LNCaP clone FGC (cell line): ENCODE data around the gene ANKZF1.

ENCODE experiments used
- DNase-seq: peaks from one replicate; pipeline ENCODE4 v3.0.0-alpha.2; 2011; ENCODE audit warnings: low read depth
- H3K4me3 ChIP-seq: 2 replicates; pipeline ENCODE4 v1.5.1; 2011; ENCODE audit warnings: mild to moderate bottlenecking, low read depth, low read length, control low read depth
- TF ChIP-seq, protein P1 (sequence below): IDR thresholded peaks from 2 replicates; pipeline ENCODE4 v1.5.1; 2012; ENCODE audit warnings: mild to moderate bottlenecking; ENCODE audit not compliant: control insufficient read depth, insufficient read depth; ENCODE audit errors: extremely low read depth

Gene ANKZF1

GRCh38 chr2:219230059-219230540, 494 bp downstream of the ANKZF1 start:
- peak overlapping the region; percentile 77 for H3K4me3 ChIP-seq
- TF ChIP-seq, protein P1, sequence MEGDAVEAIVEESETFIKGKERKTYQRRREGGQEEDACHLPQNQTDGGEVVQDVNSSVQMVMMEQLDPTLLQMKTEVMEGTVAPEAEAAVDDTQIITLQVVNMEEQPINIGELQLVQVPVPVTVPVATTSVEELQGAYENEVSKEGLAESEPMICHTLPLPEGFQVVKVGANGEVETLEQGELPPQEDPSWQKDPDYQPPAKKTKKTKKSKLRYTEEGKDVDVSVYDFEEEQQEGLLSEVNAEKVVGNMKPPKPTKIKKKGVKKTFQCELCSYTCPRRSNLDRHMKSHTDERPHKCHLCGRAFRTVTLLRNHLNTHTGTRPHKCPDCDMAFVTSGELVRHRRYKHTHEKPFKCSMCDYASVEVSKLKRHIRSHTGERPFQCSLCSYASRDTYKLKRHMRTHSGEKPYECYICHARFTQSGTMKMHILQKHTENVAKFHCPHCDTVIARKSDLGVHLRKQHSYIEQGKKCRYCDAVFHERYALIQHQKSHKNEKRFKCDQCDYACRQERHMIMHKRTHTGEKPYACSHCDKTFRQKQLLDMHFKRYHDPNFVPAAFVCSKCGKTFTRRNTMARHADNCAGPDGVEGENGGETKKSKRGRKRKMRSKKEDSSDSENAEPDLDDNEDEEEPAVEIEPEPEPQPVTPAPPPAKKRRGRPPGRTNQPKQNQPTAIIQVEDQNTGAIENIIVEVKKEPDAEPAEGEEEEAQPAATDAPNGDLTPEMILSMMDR: no peak
- DNase-seq: no peak

GRCh38 chr2:219234331-219234730, 4.7 kb downstream of the ANKZF1 start:
- TF ChIP-seq, protein P1: no peak
- no peak for DNase-seq
- H3K4me3 ChIP-seq: no peak overlapping the region

DNA sequence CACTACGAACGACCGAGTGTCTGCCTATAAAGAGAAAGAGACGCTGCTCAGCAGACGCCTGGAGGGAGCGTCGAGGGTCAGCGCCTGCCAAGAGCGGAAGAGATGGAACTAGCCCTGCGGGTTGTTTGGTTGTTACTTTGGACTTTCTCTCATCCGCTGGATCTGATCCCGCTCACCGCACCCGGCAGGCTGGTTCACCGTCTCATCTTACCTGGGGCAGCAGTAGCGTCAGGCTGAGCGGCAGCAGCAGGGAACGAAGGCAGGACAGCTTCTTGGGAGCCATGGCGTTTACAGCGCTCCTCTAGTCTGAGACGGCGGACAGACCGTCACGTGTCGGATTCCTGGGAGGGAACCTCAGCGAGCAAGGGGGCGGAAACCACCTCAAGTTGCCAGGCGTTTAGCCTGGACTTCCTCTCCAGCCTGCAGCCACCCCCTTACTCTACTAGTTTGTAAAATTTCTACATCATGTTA, 13.7 kb downstream of the ANKZF1 start:
- DNase-seq: no peak
- H3K4me3 ChIP-seq: no peak overlapping the region
- TF ChIP-seq, protein P1: no peak

GRCh38 chr2:219244789-219245147, 15.2 kb downstream of the ANKZF1 start:
- DNase-seq: no peak
- TF ChIP-seq, protein P1: no peak

DNA sequence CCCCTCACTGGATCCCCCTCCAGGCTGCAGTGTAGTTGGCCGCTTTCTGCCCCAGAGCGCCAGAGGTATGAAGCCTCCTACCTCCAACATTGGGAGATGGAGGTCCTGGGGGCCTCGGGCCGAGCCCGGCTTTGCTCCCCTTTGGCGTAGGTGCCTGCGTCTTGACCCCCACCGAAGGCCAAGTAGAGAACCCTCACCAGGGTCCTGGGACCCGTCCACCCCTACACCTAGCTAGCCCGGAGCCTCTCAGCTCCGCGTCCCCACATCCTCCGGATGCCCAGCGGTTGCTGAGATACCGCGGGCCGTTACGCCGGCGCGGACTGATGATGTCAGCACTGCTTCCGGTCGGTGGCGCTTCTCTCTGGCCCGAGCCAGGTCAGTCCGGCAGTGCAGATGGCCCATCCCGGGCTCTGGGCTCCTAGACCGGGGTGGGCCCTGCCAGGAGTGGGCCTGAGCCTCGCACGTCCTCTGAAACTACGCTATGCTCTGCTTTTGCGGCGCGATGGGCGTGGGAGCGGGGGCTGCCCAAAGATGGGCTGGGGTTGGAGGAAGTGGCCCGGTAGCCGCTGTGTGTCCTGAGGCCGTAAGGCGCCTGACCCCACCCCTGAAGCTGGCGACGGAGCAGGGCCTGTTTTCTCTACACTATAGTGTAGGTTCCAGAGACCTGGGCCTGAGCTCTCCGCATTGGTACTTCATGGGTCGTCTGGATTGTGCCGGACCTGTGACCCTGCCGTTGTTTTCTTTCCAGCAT, 15.7 kb downstream of the ANKZF1 start, which contains the start of the genes GLB1L and STK16:
GLB1L (minus strand) TSS at position 297 of the 751 bp plus-strand sequence. CDS start 1,871 bp downstream, outside the sequence.
STK16 (plus strand) TSS at position 332 of the 751 bp plus-strand sequence. CDS start 521 bp downstream, outside the sequence.
- peak; percentile 66 for DNase-seq
- TF ChIP-seq, protein P1: no peak
- peak within 1 kb of the TSS; percentile 92 for H3K4me3 ChIP-seq

More at GRCh38 chr2:219244789-219245147, 15.2 kb downstream of the ANKZF1 start:
- peak overlapping the region; percentile 92 for H3K4me3 ChIP-seq

DNA sequence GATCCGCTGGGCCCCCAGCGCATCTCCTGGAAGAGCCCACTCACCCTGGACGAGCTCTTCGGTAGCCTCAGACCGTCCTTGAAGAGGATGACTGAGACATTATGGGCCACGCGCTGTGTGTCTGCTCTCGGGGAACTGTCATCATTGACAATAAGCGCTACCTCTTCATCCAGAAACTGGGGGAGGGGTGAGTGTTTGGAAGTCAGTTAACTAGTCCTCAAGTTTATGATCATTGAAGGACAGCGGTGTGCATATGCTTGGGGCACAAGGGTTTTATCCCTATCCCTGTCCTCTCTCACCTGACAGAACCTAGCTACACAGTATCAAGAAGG, 16.3 kb downstream of the ANKZF1 start:
- peak overlapping the region; percentile 92 for H3K4me3 ChIP-seq
- TF ChIP-seq, protein P1: no peak
- no peak for DNase-seq
